Measurements from ENCODE around the gene SEMG1.

Gene SEMG1, protein sequence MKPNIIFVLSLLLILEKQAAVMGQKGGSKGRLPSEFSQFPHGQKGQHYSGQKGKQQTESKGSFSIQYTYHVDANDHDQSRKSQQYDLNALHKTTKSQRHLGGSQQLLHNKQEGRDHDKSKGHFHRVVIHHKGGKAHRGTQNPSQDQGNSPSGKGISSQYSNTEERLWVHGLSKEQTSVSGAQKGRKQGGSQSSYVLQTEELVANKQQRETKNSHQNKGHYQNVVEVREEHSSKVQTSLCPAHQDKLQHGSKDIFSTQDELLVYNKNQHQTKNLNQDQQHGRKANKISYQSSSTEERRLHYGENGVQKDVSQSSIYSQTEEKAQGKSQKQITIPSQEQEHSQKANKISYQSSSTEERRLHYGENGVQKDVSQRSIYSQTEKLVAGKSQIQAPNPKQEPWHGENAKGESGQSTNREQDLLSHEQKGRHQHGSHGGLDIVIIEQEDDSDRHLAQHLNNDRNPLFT

DNA sequence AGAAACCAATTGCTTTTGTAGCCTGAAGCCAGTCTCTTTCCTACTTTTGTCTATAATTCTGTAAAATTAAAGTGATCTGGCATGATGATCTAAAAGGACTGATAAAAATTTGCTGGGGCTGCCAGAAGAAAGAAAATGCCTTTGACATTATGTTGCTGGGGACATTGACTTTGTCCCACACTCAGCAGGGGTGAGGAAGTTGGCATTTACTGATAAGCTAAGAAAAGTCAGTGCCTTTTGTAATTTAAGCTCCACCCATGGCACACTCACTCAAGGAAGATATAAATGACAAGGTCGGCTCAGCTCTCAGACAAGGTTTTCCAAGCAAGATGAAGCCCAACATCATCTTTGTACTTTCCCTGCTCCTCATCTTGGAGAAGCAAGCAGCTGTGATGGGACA lies at the start of gene SEMG1:
Gene SEMG1, plus strand, starts transcription at position 309 of the 400 bp plus-strand sequence. Its CDS starts 21 bp downstream, at position 330.
- TF ChIP-seq GATA3 (IDR thresholded peaks at IDR 0.05; ENCODE audit: low read depth, low read length), result no peak
- no peak for TF ChIP-seq GATA2 (IDR thresholded peaks at IDR 0.05; ENCODE audit: low read depth, low read length)

DNA sequence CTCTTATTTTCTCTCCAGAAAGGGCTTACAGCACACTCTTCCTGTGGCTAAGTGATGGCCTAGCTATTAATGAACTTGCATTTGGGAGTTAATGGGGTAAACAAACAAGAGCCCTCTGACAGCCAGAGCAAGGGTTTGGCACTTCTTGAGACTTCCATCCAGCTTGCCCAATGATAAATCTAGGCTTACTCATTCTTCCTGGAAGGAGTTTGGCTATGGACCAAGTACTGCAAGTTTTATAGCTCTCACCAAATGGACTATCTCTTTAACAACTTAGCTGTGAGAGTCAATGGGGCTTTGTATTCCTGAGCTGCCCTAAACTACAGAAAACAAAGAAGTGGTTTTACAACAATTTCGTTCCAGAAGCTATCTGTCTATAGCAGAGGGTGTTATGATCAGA lies 48.9 kb upstream of the SEMG1 start:
- TF ChIP-seq GATA3 (IDR thresholded peaks at IDR 0.05; ENCODE audit: low read depth, low read length) (no peak), GATA2 (IDR thresholded peaks at IDR 0.05; ENCODE audit: low read depth, low read length) (no peak)

DNA sequence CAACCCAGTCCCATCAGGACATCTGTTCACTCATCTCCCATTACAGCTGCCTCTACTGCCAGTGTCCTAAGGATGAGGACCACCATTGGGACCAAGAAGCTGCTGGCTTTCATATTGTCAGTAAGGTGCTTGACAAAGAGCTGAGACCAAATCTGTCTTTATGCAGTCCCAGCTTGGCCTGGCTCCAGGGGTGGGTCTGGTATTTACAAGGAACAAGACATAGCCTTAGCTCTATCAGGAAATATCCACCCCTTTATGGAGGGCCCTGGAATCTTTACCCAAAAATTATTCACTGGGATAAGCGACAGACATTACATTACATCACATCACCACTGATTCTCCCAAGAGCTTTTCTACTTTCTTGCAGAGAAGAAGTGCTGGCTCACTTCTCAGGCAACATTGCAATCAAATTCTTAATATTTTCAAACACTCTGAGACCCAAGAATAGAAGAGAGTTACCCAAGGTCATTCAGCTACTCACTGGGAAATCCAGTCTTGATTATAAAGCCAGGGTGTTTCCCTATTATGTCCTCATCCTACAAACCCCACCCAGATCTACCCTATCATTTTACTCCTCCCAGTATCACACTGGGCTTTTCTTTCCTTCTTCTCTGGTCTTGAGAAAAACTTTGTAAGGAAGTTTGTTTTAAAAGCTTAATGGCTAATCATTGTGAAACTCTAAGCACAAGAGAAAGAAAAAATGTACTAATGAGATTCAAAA lies 43.6 kb upstream of the SEMG1 start:
- TF ChIP-seq GATA2 (IDR thresholded peaks at IDR 0.05; ENCODE audit: low read depth, low read length) (no peak), GATA3 (IDR thresholded peaks at IDR 0.05; ENCODE audit: low read depth, low read length) (no peak)

DNA sequence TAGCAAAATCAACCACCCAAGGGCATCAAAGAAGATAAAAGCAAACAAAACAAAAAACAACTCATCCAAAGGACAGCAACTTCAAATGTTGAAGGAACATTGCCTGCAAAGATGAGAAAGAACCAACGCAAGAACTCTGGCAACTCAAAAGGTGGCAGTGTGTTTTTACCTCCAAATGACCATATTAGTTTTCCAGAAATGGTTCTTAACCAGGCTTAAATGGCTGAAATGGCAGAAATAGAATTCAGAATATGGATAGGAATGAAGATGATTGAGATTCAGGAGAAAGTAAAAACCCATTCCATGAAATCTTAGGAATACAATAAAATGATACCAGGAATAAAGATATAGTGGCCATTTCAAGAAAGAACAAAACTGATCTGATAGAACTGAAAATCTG lies 41.9 kb upstream of the SEMG1 start:
- no peak for TF ChIP-seq GATA2 (IDR thresholded peaks at IDR 0.05; ENCODE audit: low read depth, low read length)
- TF ChIP-seq GATA3 (IDR thresholded peaks at IDR 0.05; ENCODE audit: low read depth, low read length), result no peak

DNA sequence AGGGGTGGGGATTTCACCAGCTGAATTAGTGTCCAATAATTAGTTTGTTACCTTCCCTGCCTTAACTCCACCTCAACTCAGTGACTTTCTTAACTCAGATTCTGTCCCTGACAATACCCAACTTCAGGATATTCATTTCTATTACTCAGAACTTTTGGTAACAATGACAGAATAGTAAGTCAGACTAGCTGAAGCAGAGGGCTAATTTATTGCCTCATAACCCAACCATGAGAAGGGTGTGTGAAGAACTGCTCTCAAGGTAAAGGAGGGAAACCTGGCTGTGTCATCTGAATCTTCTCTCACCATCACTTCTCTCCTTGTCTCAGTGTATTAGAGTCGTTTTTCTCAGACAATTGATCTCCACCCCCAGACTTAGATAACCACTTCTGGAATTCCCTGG lies 33.3 kb upstream of the SEMG1 start:
- no peak for TF ChIP-seq GATA3 (IDR thresholded peaks at IDR 0.05; ENCODE audit: low read depth, low read length)
- TF ChIP-seq GATA2 (IDR thresholded peaks at IDR 0.05; ENCODE audit: low read depth, low read length), result no peak

DNA sequence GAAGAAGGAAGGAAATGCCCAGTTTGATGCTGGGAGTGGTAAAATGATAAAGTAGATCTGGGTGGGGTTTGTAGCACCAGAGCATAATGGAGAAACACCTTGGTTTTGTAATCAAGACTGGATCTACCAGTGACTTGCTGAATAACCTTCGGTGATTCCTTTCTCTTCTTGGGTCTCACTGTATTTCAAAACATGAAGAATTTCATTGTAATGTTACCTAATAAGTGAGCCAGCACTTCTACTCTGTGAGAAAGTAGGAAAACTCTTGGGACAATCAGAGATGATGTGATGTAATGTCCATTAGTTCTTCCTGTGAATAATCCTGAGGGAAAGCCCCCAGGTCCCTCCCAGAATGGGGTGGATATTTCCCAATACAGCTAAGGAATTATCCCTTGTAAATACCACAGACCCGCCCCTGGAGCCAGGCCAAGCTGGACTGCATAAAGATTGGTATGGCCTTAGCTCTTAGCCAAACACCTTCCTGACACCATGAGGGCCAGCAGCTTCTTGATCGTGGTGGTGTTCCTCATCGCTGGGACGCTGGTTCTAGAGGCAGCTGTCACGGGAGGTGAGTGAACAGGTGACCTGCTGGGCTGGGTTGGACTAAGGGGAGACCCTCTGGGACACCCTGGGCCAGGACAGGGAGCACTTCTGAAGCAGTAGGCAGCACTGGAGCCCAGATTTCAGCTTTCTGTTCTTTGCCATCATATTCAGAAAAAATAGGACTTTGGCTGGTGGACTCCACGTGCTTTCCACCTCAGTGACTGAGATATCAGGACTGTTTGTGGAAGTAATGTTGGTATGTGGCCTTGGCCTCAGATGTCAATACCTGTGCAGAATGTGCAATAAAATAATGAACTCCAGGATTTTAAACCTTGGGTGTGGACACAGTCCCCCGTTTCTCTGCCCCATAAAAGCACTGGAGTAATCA lies 32.1 kb upstream of the SEMG1 start, which contains the start of gene PI3:
Gene PI3, plus strand, starts transcription at position 469 of the 931 bp plus-strand sequence. Its CDS starts 21 bp downstream, at position 490.
- TF ChIP-seq GATA3 (IDR thresholded peaks at IDR 0.05; ENCODE audit: low read depth, low read length) (no peak), GATA2 (IDR thresholded peaks at IDR 0.05; ENCODE audit: low read depth, low read length) (no peak)

DNA sequence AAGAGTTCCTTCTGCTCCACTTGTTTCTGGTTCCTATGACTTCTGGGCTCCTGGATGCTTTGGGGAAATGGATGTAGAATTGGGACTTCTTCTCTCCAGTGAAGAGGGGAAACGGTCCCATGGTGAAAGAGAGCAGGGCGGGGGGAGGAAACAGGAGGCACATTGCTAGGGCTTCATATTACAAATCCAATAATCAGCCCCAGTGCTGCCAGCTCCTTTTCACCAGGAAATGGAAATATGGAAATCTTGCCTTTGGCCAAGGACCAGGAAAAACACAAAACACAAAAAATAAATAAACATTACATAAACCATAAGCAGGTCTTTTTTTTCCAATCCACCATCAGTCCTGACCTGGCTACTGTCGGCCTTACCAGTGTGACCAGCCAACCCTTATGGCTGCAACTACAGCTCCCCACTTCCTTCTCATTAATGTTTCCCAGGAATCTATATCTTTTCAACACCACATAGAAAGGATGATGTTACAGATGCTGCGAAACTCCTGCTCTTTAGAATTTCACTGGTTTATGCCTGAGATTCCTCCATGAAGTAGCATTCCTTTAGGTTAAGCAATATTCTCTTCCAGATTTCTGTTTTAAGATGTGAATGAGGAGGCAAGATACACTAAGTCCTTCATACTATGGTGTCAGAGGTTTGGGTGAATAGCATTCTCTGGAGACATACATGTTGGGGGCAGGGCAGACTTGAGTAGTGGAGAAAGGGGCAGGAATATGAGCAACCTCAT lies 30.1 kb upstream of the SEMG1 start:
- TF ChIP-seq GATA3 (IDR thresholded peaks at IDR 0.05; ENCODE audit: low read depth, low read length) (no peak), GATA2 (IDR thresholded peaks at IDR 0.05; ENCODE audit: low read depth, low read length) (no peak)

DNA sequence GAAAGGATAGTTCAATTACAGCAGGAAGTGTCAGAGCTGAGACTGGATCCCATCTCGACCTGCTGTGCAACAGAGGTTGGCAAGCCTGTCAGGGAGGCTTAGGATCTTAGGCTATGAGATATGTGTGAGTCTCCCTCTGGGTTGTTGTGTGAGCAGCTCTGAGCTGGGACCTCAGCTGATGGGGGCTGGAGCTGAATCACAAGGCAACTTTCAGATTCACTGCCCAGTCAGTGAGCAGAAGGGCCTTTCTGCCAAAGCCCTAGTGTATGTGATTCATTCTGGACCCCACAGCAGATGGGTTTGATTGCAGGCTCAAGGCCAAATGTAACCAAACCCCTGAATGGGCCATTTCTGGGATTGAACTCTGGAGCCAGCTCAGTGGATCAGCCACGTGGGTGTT lies 27.7 kb upstream of the SEMG1 start:
- no peak for TF ChIP-seq GATA3 (IDR thresholded peaks at IDR 0.05; ENCODE audit: low read depth, low read length)
- no peak for TF ChIP-seq GATA2 (IDR thresholded peaks at IDR 0.05; ENCODE audit: low read depth, low read length)

DNA sequence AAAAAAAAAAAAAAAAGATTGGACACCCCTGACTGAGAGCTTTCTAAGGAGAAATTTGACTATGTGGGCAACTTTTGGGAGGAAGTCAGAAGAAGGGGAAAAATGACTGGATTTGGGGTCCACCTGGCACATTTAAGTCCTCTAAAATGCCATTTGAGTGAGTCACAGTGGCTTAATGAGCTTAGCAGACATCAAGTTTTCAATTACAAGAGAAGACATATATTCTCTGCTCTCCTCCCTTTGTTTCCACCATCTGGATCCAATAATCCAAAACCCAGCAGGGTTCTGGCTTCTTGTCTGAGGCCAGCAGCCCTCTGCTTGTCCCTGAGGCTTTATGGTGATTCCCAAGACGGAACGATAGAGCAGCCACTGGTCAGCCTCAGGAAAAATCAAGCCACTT lies 25.2 kb upstream of the SEMG1 start:
- no peak for TF ChIP-seq GATA2 (IDR thresholded peaks at IDR 0.05; ENCODE audit: low read depth, low read length)
- TF ChIP-seq GATA3 (IDR thresholded peaks at IDR 0.05; ENCODE audit: low read depth, low read length), result no peak

- TF ChIP-seq GATA2 (IDR thresholded peaks at IDR 0.05; ENCODE audit: low read depth, low read length), result no peak
- TF ChIP-seq GATA3 (IDR thresholded peaks at IDR 0.05; ENCODE audit: low read depth, low read length), result no peak
Measured at GRCh38 chr20:45183084-45183483, 23.7 kb upstream of the SEMG1 start.

GRCh38 chr20:45187693-45188092 lies 19.1 kb upstream of the SEMG1 start:
- TF ChIP-seq GATA3 (IDR thresholded peaks at IDR 0.05; ENCODE audit: low read depth, low read length) (no peak), GATA2 (IDR thresholded peaks at IDR 0.05; ENCODE audit: low read depth, low read length) (no peak)

DNA sequence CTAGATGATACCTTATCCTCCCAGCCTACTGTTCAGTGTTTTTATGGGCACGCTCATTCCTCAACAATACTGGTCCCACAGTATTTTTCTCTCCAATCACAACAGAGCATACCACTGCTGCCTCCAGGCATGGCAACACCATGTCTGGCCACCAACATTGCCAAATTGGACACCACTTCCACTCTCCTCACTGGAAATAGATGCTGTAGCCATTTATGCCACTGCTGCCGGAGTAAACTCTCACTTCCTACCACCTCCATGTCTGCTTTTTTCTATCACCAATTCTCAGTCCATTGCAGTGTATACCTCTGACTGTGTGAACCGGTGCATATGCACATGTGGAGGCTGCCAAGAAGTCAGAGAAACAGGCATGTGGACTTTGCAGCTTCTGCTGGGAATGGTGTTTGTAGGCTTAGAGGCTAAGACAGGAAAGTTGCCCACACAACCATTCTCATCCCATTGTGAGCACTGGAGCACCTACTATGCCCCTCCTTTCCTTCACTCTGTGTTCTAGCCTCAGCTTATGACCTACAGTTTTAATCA lies 17.7 kb upstream of the SEMG1 start:
- TF ChIP-seq GATA2 (IDR thresholded peaks at IDR 0.05; ENCODE audit: low read depth, low read length) (no peak), GATA3 (IDR thresholded peaks at IDR 0.05; ENCODE audit: low read depth, low read length) (no peak)

GRCh38 chr20:45189861-45190260 lies 17.0 kb upstream of the SEMG1 start:
- TF ChIP-seq GATA3 (IDR thresholded peaks at IDR 0.05; ENCODE audit: low read depth, low read length) (no peak), GATA2 (IDR thresholded peaks at IDR 0.05; ENCODE audit: low read depth, low read length) (no peak)

Measured in SH-SY5Y (cell line).